GM18507 (cell line): Measurements from ENCODE around the gene ZNF668.
"Not testable (repeated sequence)": the region's sequence is repeated elsewhere in the genome, so short reads cannot be mapped to it uniquely, and the experiment has no call there.

Source experiments
- DNase-seq: peaks from one replicate; pipeline ENCODE4 v3.0.0; 2011; ENCODE audit warnings: low read depth; ENCODE audit not compliant: insufficient read length; ENCODE audit errors: extremely low spot score
- FAIRE-seq: peaks from 2 replicates; lab custom pipeline; 2011; peaks lifted over from hg19 to GRCh38; lab: Jason Lieb, UNC

ZNF668 gene

GRCh38 chr16:31023627-31024226 lies 50.3 kb downstream of the ZNF668 start:
- FAIRE-seq: no peak
- DNase-seq: no peak

GRCh38 chr16:31023252-31023602 lies 50.8 kb downstream of the ZNF668 start:
- DNase-seq (no peak), FAIRE-seq (no peak)

GRCh38 chr16:31022544-31023251 lies 51.3 kb downstream of the ZNF668 start:
- DNase-seq: no peak
- no peak for FAIRE-seq

- no peak for FAIRE-seq
- no peak for DNase-seq
Observed at GRCh38 chr16:31020536-31020935, 53.5 kb downstream of the ZNF668 start.

GRCh38 chr16:31017756-31018155 lies 56.3 kb downstream of the ZNF668 start:
- not testable (repeated sequence) for DNase-seq, FAIRE-seq

- no peak for FAIRE-seq
Observed at GRCh38 chr16:31016018-31016417, 58.0 kb downstream of the ZNF668 start.

GRCh38 chr16:31013292-31013691 lies 60.7 kb downstream of the ZNF668 start:
- not testable (repeated sequence) for FAIRE-seq, DNase-seq

More at GRCh38 chr16:31016018-31016417, 58.0 kb downstream of the ZNF668 start:
- DNase-seq: no peak

- DNase-seq, FAIRE-seq: not testable (repeated sequence)
Observed at GRCh38 chr16:31011815-31012214, 62.2 kb downstream of the ZNF668 start.
